Upper lobe of left lung (tissue), 4 donors: Measurements from ENCODE around the gene PROKR1.

Source experiments
- EP300 ChIP-seq, 4 donors: sonication (generic); formaldehyde crosslinking; IDR thresholded peaks; one replicate each; pipeline ENCODE4 v1.5.1; 2017; ENCODE audit warnings: antibody characterized with exemption in 4 of 4, control low read depth in 2 of 4
- POLR2A ChIP-seq, 4 donors: fragments of 450-650 bp; IDR thresholded peaks; one replicate each; pipeline ENCODE4 v1.5.1; 2016 to 2017; ENCODE audit warnings: antibody characterized with exemption in 4 of 4, mild to moderate bottlenecking in 2 of 4
- POLR2AphosphoS5 ChIP-seq, 2 donors: sonication (generic); formaldehyde crosslinking; IDR thresholded peaks; one replicate each; pipeline ENCODE4 v1.5.1; 2017; ENCODE audit warnings: antibody characterized with exemption in 2 of 2
- TF ChIP-seq, protein P1 (sequence below), 6 experiments: fragments of 450-650 bp in 4 of 6; fragments of 200-600 bp in 2 of 6; sonication (generic) in 2 of 6; IDR thresholded peaks; one replicate each; pipeline ENCODE4 v1.5.1; 2016 to 2019; ENCODE audit warnings: antibody characterized with exemption in 6 of 6

DNA sequence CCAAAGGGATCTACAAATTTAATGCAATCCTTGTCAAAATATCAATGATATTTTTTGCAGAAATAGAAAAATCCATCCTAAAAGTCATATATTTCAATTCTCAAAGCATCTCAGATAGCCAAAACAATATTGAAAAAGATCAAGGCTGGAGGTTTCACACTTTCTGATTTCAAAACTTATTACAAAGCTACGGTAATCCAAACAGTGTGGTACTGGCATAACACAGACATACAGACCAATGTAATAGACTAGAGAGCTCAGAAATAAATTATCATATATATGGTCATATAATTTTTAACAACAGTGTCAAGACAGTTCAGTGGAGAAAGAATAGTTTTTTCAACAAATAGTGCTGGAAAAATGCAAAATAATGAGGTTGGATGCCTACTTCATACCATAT, 40.3 kb upstream of the PROKR1 start:
- TF ChIP-seq, protein P1, sequence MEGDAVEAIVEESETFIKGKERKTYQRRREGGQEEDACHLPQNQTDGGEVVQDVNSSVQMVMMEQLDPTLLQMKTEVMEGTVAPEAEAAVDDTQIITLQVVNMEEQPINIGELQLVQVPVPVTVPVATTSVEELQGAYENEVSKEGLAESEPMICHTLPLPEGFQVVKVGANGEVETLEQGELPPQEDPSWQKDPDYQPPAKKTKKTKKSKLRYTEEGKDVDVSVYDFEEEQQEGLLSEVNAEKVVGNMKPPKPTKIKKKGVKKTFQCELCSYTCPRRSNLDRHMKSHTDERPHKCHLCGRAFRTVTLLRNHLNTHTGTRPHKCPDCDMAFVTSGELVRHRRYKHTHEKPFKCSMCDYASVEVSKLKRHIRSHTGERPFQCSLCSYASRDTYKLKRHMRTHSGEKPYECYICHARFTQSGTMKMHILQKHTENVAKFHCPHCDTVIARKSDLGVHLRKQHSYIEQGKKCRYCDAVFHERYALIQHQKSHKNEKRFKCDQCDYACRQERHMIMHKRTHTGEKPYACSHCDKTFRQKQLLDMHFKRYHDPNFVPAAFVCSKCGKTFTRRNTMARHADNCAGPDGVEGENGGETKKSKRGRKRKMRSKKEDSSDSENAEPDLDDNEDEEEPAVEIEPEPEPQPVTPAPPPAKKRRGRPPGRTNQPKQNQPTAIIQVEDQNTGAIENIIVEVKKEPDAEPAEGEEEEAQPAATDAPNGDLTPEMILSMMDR (IDR thresholded peaks at IDR 0.05), result no peak
- no peak for TF ChIP-seq EP300 (IDR thresholded peaks at IDR 0.05)
- TF ChIP-seq POLR2AphosphoS5 (IDR thresholded peaks at IDR 0.05), result no peak
- no peak for TF ChIP-seq POLR2A (IDR thresholded peaks at IDR 0.05)
